ENCODE data around the gene INHA.

The INHA gene

DNA sequence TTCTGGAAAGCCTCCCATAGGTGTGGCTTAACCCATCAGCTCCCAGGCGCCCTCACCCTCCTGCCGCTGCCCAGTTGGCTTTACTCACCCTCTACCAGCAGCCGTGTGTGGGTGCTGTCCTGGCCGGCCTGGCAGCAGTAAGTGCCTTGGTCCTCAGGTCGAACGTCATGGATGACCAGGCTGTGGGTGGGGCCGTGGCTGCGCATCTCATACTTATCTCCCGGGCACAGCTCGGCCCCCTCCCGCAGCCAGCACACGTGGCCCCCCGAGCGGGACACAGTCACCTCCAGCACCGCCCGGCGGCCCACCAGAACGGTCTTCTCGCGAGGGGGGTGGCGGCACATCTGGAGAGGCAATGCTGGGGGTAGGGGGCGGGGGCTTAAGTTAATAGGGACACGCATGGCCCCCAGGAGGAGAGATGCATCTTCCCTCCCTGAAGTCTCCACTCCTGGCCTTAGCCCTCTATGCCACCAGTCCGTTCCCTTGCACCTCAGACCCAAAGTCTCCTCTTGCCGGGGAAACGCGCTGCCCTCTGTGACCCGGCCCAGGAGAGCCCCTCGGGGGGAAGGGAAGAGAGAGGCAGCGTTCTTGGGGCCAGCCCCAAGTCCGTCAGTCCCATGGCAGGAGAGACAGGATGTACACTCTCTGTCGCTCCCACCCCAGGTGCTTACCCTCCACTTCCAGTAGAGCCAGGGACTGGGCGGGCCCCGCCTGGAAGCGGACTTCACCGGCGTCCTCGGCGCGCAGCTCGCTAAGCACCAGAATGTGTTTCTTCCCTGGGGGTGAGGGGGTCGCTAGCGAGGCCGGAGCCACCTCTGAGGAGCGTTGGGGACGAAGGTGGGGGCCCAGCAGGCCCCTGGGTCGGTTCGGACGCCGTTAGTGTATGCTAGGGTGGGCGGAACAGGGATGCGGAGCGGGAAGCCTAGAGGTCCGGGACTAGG is 20.4 kb upstream of the INHA start:
- Histone ChIP-seq H3K27me3 (peaks cover 0 to 18% (median 14%) of the 10 kb centered on the region in 11 experiments; a peak in 17 of 22 replicates), H3K4me3 (peak overlapping the region; percentile 43 to 71 (median 58)), H4K20me1 (peaks cover 0 to 25% (median 0%) of the 10 kb centered on the region in 11 experiments; a peak in 5 of 22 replicates), H3K9ac (peak overlapping the region in 8 of 11 experiments; percentile 29 to 70 (median 50); a peak in 9 of 22 replicates), H3K4me2 (peak overlapping the region; percentile 77 to 86 (median 83)), H3K9me3 (replicated peaks in 1 of 11) (peaks cover 0 to 7% (median 0%) of the 10 kb centered on the region in 11 experiments; a peak in 3 of 22 replicates), H3K36me3 (no peaks in the 10 kb centered on the region; a peak in 1 of 22 replicates), H3K4me1 (peaks cover 0 to 13% (median 9%) of the 10 kb centered on the region in 10 experiments; a peak in 14 of 20 replicates), H3K27ac (no peak overlapping the region)
- TF ChIP-seq Cebpa-rat (IDR thresholded peaks at IDR 0.05): no peak

DNA sequence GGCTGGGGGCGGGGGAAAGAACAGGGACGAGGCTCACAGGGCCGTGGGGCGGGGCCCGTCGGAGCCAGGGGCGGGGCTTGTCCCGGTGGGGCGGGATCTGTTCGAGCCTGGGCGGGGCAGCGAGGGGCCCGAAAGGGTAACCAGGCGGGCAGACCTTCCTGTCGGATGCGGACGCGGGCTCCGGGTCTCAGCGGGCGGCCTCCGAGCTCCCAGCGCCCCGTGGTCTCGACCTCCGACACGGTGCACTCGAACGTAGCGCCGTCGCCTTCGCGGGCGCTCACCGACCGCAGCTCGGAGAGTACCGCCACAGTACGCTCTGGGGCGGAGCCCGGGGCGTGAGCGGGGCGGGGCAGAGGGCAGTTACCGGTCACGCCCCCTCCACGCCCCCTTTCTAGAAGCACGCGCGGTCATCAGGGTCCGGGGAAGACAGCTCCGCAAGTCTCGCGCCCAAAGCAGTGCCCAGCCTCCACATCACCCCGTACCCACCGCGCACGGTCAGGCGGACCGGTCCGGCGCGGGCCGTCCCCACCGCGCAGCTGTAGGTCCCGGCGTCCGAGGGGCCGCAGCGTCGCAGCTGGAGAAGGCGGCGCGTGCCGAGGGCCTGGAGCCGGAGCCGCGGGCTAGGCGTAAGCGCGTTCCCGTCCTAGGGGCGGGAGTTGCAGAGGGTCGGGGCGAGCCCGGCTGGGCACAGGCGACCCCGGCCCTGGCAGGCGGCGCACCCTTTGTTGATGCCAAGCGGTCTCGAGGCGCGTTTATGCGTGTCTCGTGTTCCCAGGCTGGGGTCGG is 19.5 kb upstream of the INHA start:
- Histone ChIP-seq H3K4me2 (peak overlapping the region; percentile 77 to 86 (median 83)), H4K20me1 (peaks cover 0 to 31% (median 0%) of the 10 kb centered on the region in 11 experiments; a peak in 5 of 22 replicates), H3K9ac (peak overlapping the region in 9 of 11 experiments; percentile 35 to 70 (median 54); a peak in 12 of 22 replicates), H3K4me1 (peaks cover 0 to 13% (median 9%) of the 10 kb centered on the region in 10 experiments; a peak in 14 of 20 replicates), H3K4me3 (peak overlapping the region; percentile 43 to 71 (median 58)), H3K27ac (peak overlapping the region in 3 of 11 experiments; percentile 15 to 24 (median 21); a peak in 2 of 22 replicates), H3K27me3 (peaks cover 0 to 18% (median 14%) of the 10 kb centered on the region in 11 experiments; a peak in 17 of 22 replicates), H3K9me3 (replicated peaks in 1 of 11) (peaks cover 0 to 7% (median 0%) of the 10 kb centered on the region in 11 experiments; a peak in 3 of 22 replicates), H3K36me3 (no peaks in the 10 kb centered on the region; a peak in 1 of 22 replicates)
- TF ChIP-seq Cebpa-rat (IDR thresholded peaks at IDR 0.05): no peak

DNA sequence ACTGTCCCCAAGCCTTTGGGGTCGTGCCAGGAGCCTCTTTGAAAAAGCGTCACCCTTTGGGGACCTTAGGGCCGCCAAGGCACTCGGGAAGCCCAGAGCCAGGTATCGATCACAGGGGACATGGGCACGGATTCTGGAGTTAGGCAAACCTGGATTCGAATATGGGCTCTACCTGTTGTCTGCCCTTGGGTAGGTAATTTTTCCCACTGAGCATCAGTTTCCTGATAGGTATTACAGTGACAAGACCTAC is 19.0 kb upstream of the INHA start:
- no peak overlapping the region for H3K27ac ChIP-seq
- TF ChIP-seq Cebpa-rat (IDR thresholded peaks at IDR 0.05): no peak
- H4K20me1 ChIP-seq: peaks cover 0 to 31% (median 0%) of the 10 kb centered on the region in 11 experiments; a peak in 5 of 22 replicates
- peak overlapping the region in 2 of 10 experiments; percentile 54 to 58; a peak in 3 of 20 replicates for H3K4me3 ChIP-seq
- H3K9me3 ChIP-seq (replicated peaks in 1 of 11): peaks cover 0 to 7% (median 0%) of the 10 kb centered on the region in 11 experiments; a peak in 3 of 22 replicates
- no peaks in the 10 kb centered on the region; a peak in 1 of 22 replicates for H3K36me3 ChIP-seq
- H3K4me1 ChIP-seq: peaks cover 0 to 13% (median 9%) of the 10 kb centered on the region in 10 experiments; a peak in 14 of 20 replicates
- H3K9ac ChIP-seq: no peak overlapping the region
- H3K4me2 ChIP-seq: peak overlapping the region in 10 of 11 experiments; percentile 67 to 86 (median 83); a peak in 16 of 22 replicates
- H3K27me3 ChIP-seq: peaks cover 0 to 18% (median 14%) of the 10 kb centered on the region in 11 experiments; a peak in 17 of 22 replicates

DNA sequence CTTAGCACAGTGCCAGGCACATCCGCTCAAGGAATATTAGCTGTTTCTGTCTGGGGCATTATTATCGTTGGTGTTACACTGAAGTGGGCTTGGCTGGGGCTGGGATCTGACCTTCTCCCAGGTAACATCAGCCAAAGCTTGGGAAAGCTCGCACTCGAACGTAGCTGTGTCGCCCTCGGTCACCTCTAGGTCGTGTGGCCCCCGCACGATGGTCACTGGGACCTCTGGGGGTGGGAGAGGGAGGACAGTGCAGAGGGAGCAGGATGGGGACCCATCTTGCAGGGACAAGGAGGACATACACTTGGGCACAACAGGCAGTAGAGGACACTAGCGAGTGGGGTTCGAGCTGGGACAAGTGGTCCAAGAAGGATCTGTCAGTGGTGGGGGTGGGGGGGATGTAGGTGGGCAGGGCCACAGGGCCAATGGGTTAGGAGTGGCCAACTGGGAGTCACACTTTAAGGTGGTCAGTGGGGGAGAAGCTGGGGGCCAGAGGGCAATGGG is 18.6 kb upstream of the INHA start:
- Histone ChIP-seq H3K27ac (no peak overlapping the region), H3K36me3 (no peaks in the 10 kb centered on the region; a peak in 1 of 22 replicates), H3K9ac (no peak overlapping the region), H3K27me3 (peaks cover 0 to 18% (median 14%) of the 10 kb centered on the region in 11 experiments; a peak in 17 of 22 replicates), H3K4me1 (peaks cover 0 to 13% (median 9%) of the 10 kb centered on the region in 10 experiments; a peak in 14 of 20 replicates), H3K4me2 (no peak overlapping the region), H4K20me1 (peaks cover 0 to 29% (median 0%) of the 10 kb centered on the region in 11 experiments; a peak in 5 of 22 replicates), H3K4me3 (no peak overlapping the region), H3K9me3 (replicated peaks in 1 of 11) (peaks cover 0 to 7% (median 0%) of the 10 kb centered on the region in 11 experiments; a peak in 3 of 22 replicates)
- no peak for TF ChIP-seq Cebpa-rat (IDR thresholded peaks at IDR 0.05)

DNA sequence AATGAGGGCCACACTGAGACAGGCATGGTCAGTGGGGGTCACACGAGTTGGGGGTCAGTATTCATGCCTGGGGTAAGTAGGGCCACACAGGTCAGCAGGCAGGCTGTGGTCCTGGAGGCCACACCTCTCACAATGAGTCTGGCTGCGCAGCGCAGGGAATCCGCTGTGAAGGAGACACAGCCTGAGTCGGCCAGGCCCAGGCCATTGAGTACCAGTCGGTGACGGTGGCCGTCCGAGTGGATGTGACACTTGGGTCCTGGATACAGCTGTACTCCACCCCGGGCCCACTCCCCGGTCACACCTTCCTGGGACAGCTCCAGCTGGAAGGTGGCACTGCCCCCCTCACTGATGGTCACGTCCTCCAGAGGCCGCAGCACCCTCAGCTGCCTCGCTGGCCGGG is 17.8 kb upstream of the INHA start:
- H3K27me3 ChIP-seq: peaks cover 0 to 18% (median 14%) of the 10 kb centered on the region in 11 experiments; a peak in 17 of 22 replicates
- H3K9ac ChIP-seq: no peak overlapping the region
- no peak overlapping the region for H3K4me2 ChIP-seq
- H4K20me1 ChIP-seq: peaks cover 0 to 29% (median 0%) of the 10 kb centered on the region in 11 experiments; a peak in 5 of 22 replicates
- no peaks in the 10 kb centered on the region; a peak in 1 of 22 replicates for H3K36me3 ChIP-seq
- H3K9me3 ChIP-seq (replicated peaks in 1 of 11): peaks cover 0 to 9% (median 0%) of the 10 kb centered on the region in 11 experiments; a peak in 4 of 22 replicates
- peaks cover 0 to 13% (median 9%) of the 10 kb centered on the region in 10 experiments; a peak in 14 of 20 replicates for H3K4me1 ChIP-seq
- no peak overlapping the region for H3K4me3 ChIP-seq
- no peak overlapping the region for H3K27ac ChIP-seq
- no peak for TF ChIP-seq Cebpa-rat (IDR thresholded peaks at IDR 0.05)

DNA sequence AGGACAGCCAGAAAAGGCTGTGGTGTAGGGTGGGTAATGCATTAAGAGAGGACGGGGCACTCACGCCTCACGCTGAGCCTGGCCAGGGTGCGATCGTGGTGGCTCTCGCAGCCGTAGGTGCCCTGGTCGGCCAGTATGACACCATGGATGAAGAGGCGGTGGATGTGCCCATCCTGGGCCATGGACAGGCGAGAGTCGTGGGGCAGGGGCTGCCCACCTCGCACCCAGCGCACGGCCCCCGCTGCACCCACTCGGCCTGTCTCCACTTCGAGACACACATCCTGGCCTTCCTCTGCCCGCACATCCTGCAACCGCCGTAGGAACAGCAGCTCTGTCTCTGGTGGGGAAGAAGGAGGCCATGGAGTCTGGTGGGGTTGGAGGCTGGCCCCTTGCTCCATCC is 16.2 kb upstream of the INHA start:
- H3K27ac ChIP-seq: no peak overlapping the region
- no peak overlapping the region for H3K4me3 ChIP-seq
- no peak overlapping the region for H3K4me2 ChIP-seq
- H3K9ac ChIP-seq: no peak overlapping the region
- peaks cover 7 to 20% (median 14%) of the 10 kb centered on the region in 10 experiments for H3K4me1 ChIP-seq
- peaks cover 0 to 9% (median 0%) of the 10 kb centered on the region in 11 experiments; a peak in 4 of 22 replicates for H3K9me3 ChIP-seq (replicated peaks in 1 of 11)
- H3K36me3 ChIP-seq: no peaks in the 10 kb centered on the region; a peak in 1 of 22 replicates
- peaks cover 0 to 15% (median 11%) of the 10 kb centered on the region in 11 experiments; a peak in 17 of 22 replicates for H3K27me3 ChIP-seq
- no peak for TF ChIP-seq Cebpa-rat (IDR thresholded peaks at IDR 0.05)
- H4K20me1 ChIP-seq: peaks cover 0 to 26% (median 0%) of the 10 kb centered on the region in 11 experiments; a peak in 5 of 22 replicates

DNA sequence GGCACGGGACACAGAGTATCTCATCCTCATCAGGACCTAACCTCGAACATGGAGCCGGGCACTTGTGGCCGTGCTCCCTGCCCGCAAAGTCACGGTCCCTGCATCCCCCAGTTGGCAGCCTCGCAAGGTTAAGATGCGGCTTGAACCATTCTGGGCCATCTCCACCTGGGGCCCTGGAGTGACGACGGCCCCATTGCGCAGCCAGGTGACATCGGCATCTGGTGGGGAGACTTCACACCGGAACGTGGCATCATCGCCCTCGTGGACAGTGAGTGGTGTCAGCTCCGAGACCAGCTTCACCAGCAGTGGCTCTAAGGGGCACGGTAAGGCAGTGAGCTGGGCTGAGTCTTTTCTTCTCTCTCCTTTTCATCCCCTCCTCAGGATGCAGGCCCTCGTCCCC is 15.7 kb upstream of the INHA start:
- Histone ChIP-seq H3K36me3 (no peaks in the 10 kb centered on the region; a peak in 1 of 22 replicates), H3K27me3 (peaks cover 0 to 15% (median 7%) of the 10 kb centered on the region in 11 experiments; a peak in 16 of 22 replicates), H3K27ac (no peak overlapping the region), H3K4me2 (no peak overlapping the region), H3K9me3 (replicated peaks in 1 of 11) (peaks cover 0 to 9% (median 0%) of the 10 kb centered on the region in 11 experiments; a peak in 4 of 22 replicates), H4K20me1 (peaks cover 0 to 30% (median 0%) of the 10 kb centered on the region in 11 experiments; a peak in 5 of 22 replicates), H3K9ac (no peak overlapping the region), H3K4me1 (peaks cover 7 to 20% (median 15%) of the 10 kb centered on the region in 10 experiments), H3K4me3 (no peak overlapping the region)
- no peak for TF ChIP-seq Cebpa-rat (IDR thresholded peaks at IDR 0.05)

DNA sequence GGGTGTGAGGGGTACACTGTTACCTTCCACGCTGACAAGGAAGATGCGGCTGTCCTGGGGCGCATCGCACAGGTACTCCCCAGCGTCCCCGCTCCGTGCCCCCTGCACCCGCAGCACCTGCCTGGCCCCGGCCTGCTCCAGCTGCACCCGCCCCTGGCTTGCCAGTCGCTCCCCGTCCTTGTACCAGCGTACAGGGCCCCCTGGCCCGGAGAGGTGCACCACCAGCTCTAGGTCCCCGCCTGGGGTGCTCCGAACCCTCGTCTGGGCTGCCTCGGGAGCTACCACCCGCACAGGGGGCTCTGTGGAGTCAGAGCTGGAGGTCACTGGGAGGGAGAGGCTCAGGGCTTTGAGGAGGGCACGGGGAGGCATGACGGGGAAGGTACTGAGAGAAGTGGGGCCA is 14.8 kb upstream of the INHA start:
- Histone ChIP-seq H3K4me3 (no peak overlapping the region), H3K27ac (no peak overlapping the region), H3K4me1 (peaks cover 7 to 16% (median 11%) of the 10 kb centered on the region in 10 experiments), H4K20me1 (peaks cover 0 to 39% (median 0%) of the 10 kb centered on the region in 11 experiments; a peak in 5 of 22 replicates), H3K4me2 (no peak overlapping the region), H3K9me3 (replicated peaks in 1 of 11) (peaks cover 0 to 9% (median 0%) of the 10 kb centered on the region in 11 experiments; a peak in 4 of 22 replicates), H3K9ac (no peak overlapping the region), H3K36me3 (no peaks in the 10 kb centered on the region; a peak in 2 of 22 replicates), H3K27me3 (peaks cover 0 to 6% (median 0%) of the 10 kb centered on the region in 11 experiments; a peak in 2 of 22 replicates)
- TF ChIP-seq Cebpa-rat (IDR thresholded peaks at IDR 0.05): no peak
